Measurements from ENCODE around the gene NOXA1. TPM values are rescaled to one million over a fixed set of nuclear protein-coding genes. Genes with fewer than 3 reads are reported as not detected.
"Not testable (repeated sequence)": the region's sequence is repeated elsewhere in the genome, so short reads cannot be mapped to it uniquely, and the experiment has no call there.

Gene NOXA1
- total and polyA plus RNA-seq, 3 donors from 2014 or later, result 2.5 to 8.0 (median 4.6) TPM

DNA sequence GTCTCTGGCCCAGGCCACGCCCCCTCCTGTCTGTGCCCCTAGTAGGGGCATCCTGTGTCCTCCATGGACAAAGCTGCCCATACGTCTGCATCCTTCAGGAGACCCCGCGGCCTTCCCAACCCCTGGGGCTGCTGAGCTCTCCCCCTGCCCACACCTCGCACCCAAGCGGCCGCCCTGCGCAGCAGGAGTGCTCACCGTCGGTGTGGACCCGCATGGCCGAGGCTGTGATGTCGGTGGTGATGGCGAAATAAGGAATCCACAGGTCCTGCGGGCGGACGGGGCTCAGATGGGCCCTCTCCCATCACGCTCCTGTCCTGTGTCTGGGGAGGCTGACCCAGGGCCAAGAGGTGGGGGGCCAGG is 40.7 kb downstream of the NOXA1 start:
- Histone ChIP-seq H3K4me1 (peaks cover 10% of the 10 kb centered on the region), H3K36me3 (ENCODE audit: low read depth, missing control alignments) (no peaks in the 10 kb centered on the region), H3K27ac (no peak overlapping the region), H3K4me3 (no peak overlapping the region), H3K9me3 (no peaks in the 10 kb centered on the region), H3K27me3 (no peaks in the 10 kb centered on the region)
- DNase-seq, result no peak
- TF ChIP-seq, protein P1, sequence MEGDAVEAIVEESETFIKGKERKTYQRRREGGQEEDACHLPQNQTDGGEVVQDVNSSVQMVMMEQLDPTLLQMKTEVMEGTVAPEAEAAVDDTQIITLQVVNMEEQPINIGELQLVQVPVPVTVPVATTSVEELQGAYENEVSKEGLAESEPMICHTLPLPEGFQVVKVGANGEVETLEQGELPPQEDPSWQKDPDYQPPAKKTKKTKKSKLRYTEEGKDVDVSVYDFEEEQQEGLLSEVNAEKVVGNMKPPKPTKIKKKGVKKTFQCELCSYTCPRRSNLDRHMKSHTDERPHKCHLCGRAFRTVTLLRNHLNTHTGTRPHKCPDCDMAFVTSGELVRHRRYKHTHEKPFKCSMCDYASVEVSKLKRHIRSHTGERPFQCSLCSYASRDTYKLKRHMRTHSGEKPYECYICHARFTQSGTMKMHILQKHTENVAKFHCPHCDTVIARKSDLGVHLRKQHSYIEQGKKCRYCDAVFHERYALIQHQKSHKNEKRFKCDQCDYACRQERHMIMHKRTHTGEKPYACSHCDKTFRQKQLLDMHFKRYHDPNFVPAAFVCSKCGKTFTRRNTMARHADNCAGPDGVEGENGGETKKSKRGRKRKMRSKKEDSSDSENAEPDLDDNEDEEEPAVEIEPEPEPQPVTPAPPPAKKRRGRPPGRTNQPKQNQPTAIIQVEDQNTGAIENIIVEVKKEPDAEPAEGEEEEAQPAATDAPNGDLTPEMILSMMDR (IDR thresholded peaks at IDR 0.05), result no peak
- no peak for TF ChIP-seq POLR2A (IDR thresholded peaks at IDR 0.05)
- WGBS, 2 donors, result 95 to 99% methylated on average over 18 of the region's 18 CpGs
- intact Hi-C loops (cut with DNase I; ENCODE audit: low total_unique reads), result no loop called here

DNA sequence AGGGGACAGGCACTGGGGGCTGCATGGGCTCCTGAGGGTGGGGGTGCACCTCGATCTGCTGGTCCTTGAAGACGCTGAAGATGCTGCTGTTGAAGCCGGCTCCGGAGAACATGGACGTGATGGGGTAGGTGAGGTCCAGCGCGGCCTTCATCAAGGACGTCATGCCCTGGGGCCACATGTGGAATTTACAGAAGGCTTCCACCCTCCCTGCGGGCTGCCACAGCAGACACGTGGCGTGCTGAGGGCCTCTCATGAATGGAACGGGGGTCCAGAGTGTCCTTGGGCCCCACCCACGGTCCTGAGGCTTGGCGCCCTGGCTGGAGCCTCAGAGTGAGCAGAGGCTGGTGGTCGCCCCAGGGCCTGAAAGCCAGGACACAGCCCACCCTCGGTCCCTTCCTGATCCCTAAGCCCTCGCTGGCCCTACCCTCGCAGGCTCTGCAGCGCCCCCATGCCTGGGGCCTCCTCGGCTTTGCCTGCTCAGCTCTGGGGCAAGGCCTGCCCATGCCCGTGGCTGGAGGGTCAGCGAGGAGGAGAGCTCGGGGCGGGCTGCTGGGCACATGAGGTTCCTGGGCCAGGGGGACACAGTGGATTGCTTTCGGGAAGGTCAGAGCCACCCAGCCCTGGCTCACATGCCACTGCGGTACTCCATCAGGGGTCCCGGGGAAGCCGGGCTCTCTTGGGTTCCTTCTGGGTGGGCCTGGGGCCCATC is 41.3 kb downstream of the NOXA1 start:
- Histone ChIP-seq H3K9me3 (no peaks in the 10 kb centered on the region), H3K4me1 (peaks cover 10% of the 10 kb centered on the region), H3K27ac (no peak overlapping the region), H3K36me3 (ENCODE audit: low read depth, missing control alignments) (no peaks in the 10 kb centered on the region), H3K4me3 (no peak overlapping the region), H3K27me3 (no peaks in the 10 kb centered on the region)
- 93 to 95% methylated on average over 21 to 28 of the region's 28 CpGs for WGBS, 2 donors
- intact Hi-C loops (cut with DNase I; ENCODE audit: low total_unique reads), result no loop called here
- TF ChIP-seq POLR2A (IDR thresholded peaks at IDR 0.05), result no peak
- TF ChIP-seq, protein P1 (IDR thresholded peaks at IDR 0.05), result no peak
- no peak for DNase-seq

DNA sequence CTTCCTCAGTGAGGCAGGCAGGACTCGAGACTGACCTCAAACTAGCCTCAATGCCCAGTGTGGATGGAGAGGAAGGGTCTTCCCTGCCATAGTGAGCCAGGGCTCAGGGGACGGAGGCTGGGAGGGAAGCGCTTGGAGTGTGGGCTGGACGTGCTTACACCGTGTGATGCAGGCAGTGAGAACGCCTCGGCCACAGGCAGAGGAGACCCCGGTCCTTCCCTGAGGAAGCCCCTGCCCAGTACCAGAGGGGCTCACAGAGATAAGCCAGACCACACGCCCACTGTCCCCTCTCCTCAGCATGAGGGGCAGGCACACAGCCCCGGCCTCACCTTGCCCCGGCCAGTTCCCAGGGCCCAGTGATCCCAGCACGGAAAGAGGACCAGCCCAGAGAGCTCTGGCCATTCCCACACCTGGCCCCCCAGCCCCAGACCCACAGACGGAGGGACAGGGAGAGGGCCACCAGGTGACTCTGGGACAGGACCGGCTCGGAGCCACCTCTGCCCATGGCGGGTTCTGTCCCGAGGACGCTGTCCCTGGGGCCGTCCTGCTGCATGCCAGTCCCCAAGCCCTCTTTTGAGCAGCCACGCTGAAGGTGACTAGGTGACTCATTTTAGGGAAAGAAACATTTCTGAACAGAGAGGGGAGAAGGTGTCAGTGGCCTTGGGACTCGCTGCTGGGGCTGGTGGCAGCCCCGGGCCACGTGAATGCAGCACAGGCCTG is 42.0 kb downstream of the NOXA1 start:
- TF ChIP-seq POLR2A (IDR thresholded peaks at IDR 0.05), result no peak
- TF ChIP-seq, protein P1 (IDR thresholded peaks at IDR 0.05), result no peak
- Histone ChIP-seq H3K36me3 (ENCODE audit: low read depth, missing control alignments) (no peaks in the 10 kb centered on the region), H3K4me1 (peaks cover 2% of the 10 kb centered on the region), H3K27me3 (no peaks in the 10 kb centered on the region), H3K9me3 (no peaks in the 10 kb centered on the region), H3K27ac (no peak overlapping the region), H3K4me3 (no peak overlapping the region)
- intact Hi-C loops (cut with DNase I; ENCODE audit: low total_unique reads), result no loop called here
- no peak for DNase-seq
- 94 to 96% methylated on average over 10 to 22 of the region's 23 CpGs for WGBS, 2 donors

DNA sequence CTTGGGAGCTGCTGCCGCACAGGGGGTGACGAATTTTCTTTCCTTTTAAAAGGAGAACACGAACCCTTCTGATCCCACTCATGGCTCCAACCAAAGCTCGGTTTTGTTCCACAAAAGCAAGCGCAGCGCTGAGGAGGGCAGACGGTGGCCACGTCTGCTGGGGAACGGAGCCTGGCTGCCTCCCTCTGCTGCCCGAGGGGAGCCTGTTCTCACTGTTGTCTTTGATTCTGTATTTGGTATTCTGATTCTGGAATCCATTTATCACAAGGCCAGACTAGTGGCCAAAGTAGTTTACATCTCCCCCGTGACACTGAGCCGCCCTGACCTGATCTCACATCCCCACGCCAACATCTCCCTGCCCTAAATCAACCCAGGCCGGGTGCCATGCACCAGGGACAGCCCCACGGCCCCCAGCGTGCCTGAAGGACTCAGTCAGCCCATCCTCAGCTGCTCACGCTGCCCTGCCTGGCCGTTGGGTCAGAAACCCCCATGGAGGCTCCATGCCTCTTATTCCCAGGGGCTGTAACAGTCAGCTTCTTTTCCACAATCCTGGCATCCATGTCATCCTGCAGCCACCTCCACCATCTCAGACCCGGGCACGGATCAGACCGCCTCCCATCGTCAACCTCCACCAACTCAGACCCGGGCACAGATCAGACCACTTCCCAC is 42.7 kb downstream of the NOXA1 start:
- TF ChIP-seq, protein P1 (IDR thresholded peaks at IDR 0.05), result no peak
- no peak for TF ChIP-seq POLR2A (IDR thresholded peaks at IDR 0.05)
- H3K4me3 ChIP-seq, result no peak overlapping the region
- intact Hi-C loops (cut with DNase I; ENCODE audit: low total_unique reads), result no loop called here
- 92% methylated on average over 19 to 23 of the region's 23 CpGs for whole genome bisulfite sequencing, 2 donors
- H3K36me3 ChIP-seq (ENCODE audit: low read depth, missing control alignments), result no peaks in the 10 kb centered on the region
- H3K9me3 ChIP-seq, result no peaks in the 10 kb centered on the region
- H3K27me3 ChIP-seq, result no peaks in the 10 kb centered on the region
- no peak for DNase-seq
- no peaks in the 10 kb centered on the region for H3K4me1 ChIP-seq
- H3K27ac ChIP-seq, result no peak overlapping the region

DNA sequence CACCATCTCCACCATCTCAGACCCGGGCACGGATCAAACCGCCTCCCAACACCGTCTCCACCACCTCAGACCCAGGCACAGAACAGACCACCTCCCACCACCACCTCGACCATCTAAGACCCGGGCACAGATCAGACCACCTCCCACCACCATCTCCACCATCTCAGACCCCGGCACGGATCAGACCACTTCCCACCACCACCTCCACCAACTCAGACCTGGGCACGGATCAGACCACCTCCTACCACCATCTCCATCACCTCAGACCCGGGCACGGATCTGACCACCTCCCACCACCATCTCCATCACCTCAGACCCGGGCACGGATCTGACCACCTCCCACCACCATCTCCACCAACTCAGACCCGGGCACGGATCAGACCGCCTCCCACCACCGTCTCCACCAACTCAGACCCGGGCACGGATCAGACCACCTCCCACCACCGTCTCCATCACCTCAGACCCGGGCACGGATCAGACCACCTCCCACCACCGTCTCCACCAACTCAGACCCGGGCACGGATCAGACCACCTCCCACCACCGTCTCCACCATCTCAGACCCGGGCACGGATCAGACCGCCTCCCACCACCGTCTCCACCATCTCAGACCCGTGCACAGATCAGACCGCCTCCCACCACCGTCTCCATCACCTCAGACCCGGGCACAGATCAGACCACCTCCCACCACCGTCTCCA is 43.3 kb downstream of the NOXA1 start:
- H3K9me3 ChIP-seq; H3K36me3 ChIP-seq (ENCODE audit: low read depth, missing control alignments); H3K27ac ChIP-seq; H3K27me3 ChIP-seq; H3K4me3 ChIP-seq; intact Hi-C loops (cut with DNase I; ENCODE audit: low total_unique reads); H3K4me1 ChIP-seq; DNase-seq: not testable (repeated sequence)
- 91 to 93% methylated on average over 35 of the region's 35 CpGs for WGBS, 2 donors

Measured in testis (tissue), 3 donors.